ENCODE measurements around the gene SDK1. TPM values are rescaled to one million over a fixed set of nuclear protein-coding genes. Genes with fewer than 3 reads are reported as not detected.
"Not testable (repeated sequence)": the region's sequence is repeated elsewhere in the genome, so short reads cannot be mapped to it uniquely, and the experiment has no call there.

The SDK1 gene
- total RNA-seq, 2 donors from 2014 or later, result 19.8 to 32.4 TPM

GRCh38 chr7:4299431-4299830 lies 998.4 kb downstream of the SDK1 start:
- Histone ChIP-seq H3K27ac (no peak overlapping the region), H3K9me3 (no peaks in the 10 kb centered on the region), H3K4me1 (no peaks in the 10 kb centered on the region), H3K27me3 (no peaks in the 10 kb centered on the region), H3K4me3 (no peak overlapping the region), H3K36me3 (replicated peaks in 1 of 2; ENCODE audit: insufficient read depth in 1 of 2, low read depth in 2 of 2) (no peaks in the 10 kb centered on the region)
- no peak for DNase-seq
- intact Hi-C loops (cut with DNase I), result no loop called here
- TF ChIP-seq POLR2A (IDR thresholded peaks at IDR 0.05) (no peak), CTCF (IDR thresholded peaks at IDR 0.05) (no peak)
- WGBS, 2 donors, result 84 to 92% methylated on average over 5 of the region's 5 CpGs
- no peak for ATAC-seq

- no peaks in the 10 kb centered on the region for H3K4me1 ChIP-seq
- no peak overlapping the region for H3K27ac ChIP-seq
- H3K9me3 ChIP-seq, result no peaks in the 10 kb centered on the region
- no peak for TF ChIP-seq POLR2A (IDR thresholded peaks at IDR 0.05)
- no peak for TF ChIP-seq CTCF (IDR thresholded peaks at IDR 0.05)
- no peaks in the 10 kb centered on the region for H3K36me3 ChIP-seq (replicated peaks in 1 of 2; ENCODE audit: insufficient read depth in 1 of 2, low read depth in 2 of 2)
- ATAC-seq, result no peak
- no peak for DNase-seq
- H3K27me3 ChIP-seq, result no peaks in the 10 kb centered on the region
- intact Hi-C loops (cut with DNase I), result no loop called here
- H3K4me3 ChIP-seq, result no peak overlapping the region
- 88 to 92% methylated on average over 18 to 19 of the region's 19 CpGs for WGBS, 2 donors
These were observed 1001.3 kb downstream of the SDK1 start for GRCh38 chr7:4302203-4302905.

GRCh38 chr7:4307316-4308204 lies 1006.5 kb downstream of the SDK1 start:
- Histone ChIP-seq H3K4me1 (no peaks in the 10 kb centered on the region), H3K36me3 (replicated peaks in 1 of 2; ENCODE audit: insufficient read depth in 1 of 2, low read depth in 2 of 2) (no peaks in the 10 kb centered on the region), H3K27ac (no peak overlapping the region), H3K4me3 (no peak overlapping the region), H3K27me3 (no peaks in the 10 kb centered on the region), H3K9me3 (no peaks in the 10 kb centered on the region)
- DNase-seq, result no peak
- intact Hi-C loops (cut with DNase I), result no loop called here
- 66 to 74% methylated on average over 27 to 28 of the region's 28 CpGs for WGBS, 2 donors
- TF ChIP-seq POLR2A (IDR thresholded peaks at IDR 0.05) (no peak), CTCF (IDR thresholded peaks at IDR 0.05) (no peak)
- ATAC-seq, result no peak

- Histone ChIP-seq H3K27me3 (no peaks in the 10 kb centered on the region), H3K4me1 (no peaks in the 10 kb centered on the region), H3K9me3 (no peaks in the 10 kb centered on the region), H3K27ac (no peak overlapping the region), H3K36me3 (replicated peaks in 1 of 2; ENCODE audit: insufficient read depth in 1 of 2, low read depth in 2 of 2) (no peaks in the 10 kb centered on the region), H3K4me3 (no peak overlapping the region)
- ATAC-seq, result no peak
- no peak for DNase-seq
- TF ChIP-seq POLR2A (IDR thresholded peaks at IDR 0.05), result no peak
- no peak for TF ChIP-seq CTCF (IDR thresholded peaks at IDR 0.05)
- 85 to 91% methylated on average over 22 of the region's 22 CpGs for WGBS, 2 donors
- intact Hi-C loops (cut with DNase I), result no loop called here
These were observed 1007.1 kb downstream of the SDK1 start for GRCh38 chr7:4308205-4308590.

GRCh38 chr7:4313911-4314310 lies 1012.9 kb downstream of the SDK1 start:
- H3K4me1 ChIP-seq; H3K9me3 ChIP-seq; H3K27ac ChIP-seq; DNase-seq; H3K36me3 ChIP-seq (replicated peaks in 1 of 2; ENCODE audit: insufficient read depth in 1 of 2, low read depth in 2 of 2); ATAC-seq; intact Hi-C loops (cut with DNase I); H3K27me3 ChIP-seq; H3K4me3 ChIP-seq: not testable (repeated sequence)
- WGBS, 2 donors, result 95% methylated on average over 4 of the region's 29 CpGs; no CpG with 5 or more reads in 1 of the 2 donors

GRCh38 chr7:4314316-4314715 lies 1013.3 kb downstream of the SDK1 start:
- ATAC-seq; H3K27me3 ChIP-seq; H3K27ac ChIP-seq; intact Hi-C loops (cut with DNase I); H3K36me3 ChIP-seq (replicated peaks in 1 of 2; ENCODE audit: insufficient read depth in 1 of 2, low read depth in 2 of 2); DNase-seq; H3K4me1 ChIP-seq; H3K4me3 ChIP-seq; H3K9me3 ChIP-seq: not testable (repeated sequence)
- WGBS, 2 donors, result 77 to 95% methylated on average over 13 to 15 of the region's 16 CpGs

Data from body of pancreas (tissue), 4 donors.